GM12875 (cell line): ENCODE results near the gene SLC30A2.

Experiments
- H3K4me3 ChIP-seq: one replicate; pipeline ENCODE4 v1.5.1; 2011; ENCODE audit warnings: low read depth, low read length, control low read depth
- CTCF ChIP-seq: IDR thresholded peaks from 2 replicates; pipeline ENCODE4 v1.5.1; 2011; ENCODE audit warnings: low read depth, mild to moderate bottlenecking, control low read depth, inconsistent platforms, low read length, moderate library complexity, borderline replicate concordance; ENCODE audit not compliant: insufficient read depth

Gene SLC30A2

GRCh38 chr1:26016258-26016952, 29.5 kb downstream of the SLC30A2 start:
- TF ChIP-seq CTCF = no peak
- no peak overlapping the region for H3K4me3 ChIP-seq

- no peak overlapping the region for H3K4me3 ChIP-seq
- no peak for TF ChIP-seq CTCF
Observed at GRCh38 chr1:26015358-26015757, 30.6 kb downstream of the SLC30A2 start.

- TF ChIP-seq CTCF = no peak
- H3K4me3 ChIP-seq = no peak overlapping the region
Observed at GRCh38 chr1:26014179-26014578, 31.7 kb downstream of the SLC30A2 start.

- no peak overlapping the region for H3K4me3 ChIP-seq
- TF ChIP-seq CTCF = no peak
Observed at GRCh38 chr1:26012864-26013263, 33.1 kb downstream of the SLC30A2 start.

GRCh38 chr1:26010825-26011224, 35.1 kb downstream of the SLC30A2 start:
- TF ChIP-seq CTCF = no peak
- no peak overlapping the region for H3K4me3 ChIP-seq

- no peak overlapping the region for H3K4me3 ChIP-seq
- no peak for TF ChIP-seq CTCF
Observed at GRCh38 chr1:26009796-26010447, 36.0 kb downstream of the SLC30A2 start.

- no peak overlapping the region for H3K4me3 ChIP-seq
- no peak for TF ChIP-seq CTCF
Observed at GRCh38 chr1:26006710-26007109, 39.2 kb downstream of the SLC30A2 start.
